ENCODE data around the gene PCOLCE2.

Gene PCOLCE2

GRCh38 chr3:142784228-142784627 is 104.7 kb downstream of the PCOLCE2 start:
- TF ChIP-seq TCF12 (IDR thresholded peaks at IDR 0.05; ENCODE audit: low read depth) (no peak), TEAD4 (IDR thresholded peaks at IDR 0.05) (no peak), CEBPB (IDR thresholded peaks at IDR 0.05) (no peak), ZBTB7A (IDR thresholded peaks at IDR 0.05; ENCODE audit: low read depth) (no peak), USF1 (IDR thresholded peaks at IDR 0.05) (no peak), EGR1 (IDR thresholded peaks at IDR 0.05) (no peak), NFIC (IDR thresholded peaks at IDR 0.05) (no peak), REST (IDR thresholded peaks at IDR 0.05; ENCODE audit: low read depth) (no peak), FOXM1 (IDR thresholded peaks at IDR 0.05; ENCODE audit: borderline replicate concordance, low read depth) (no peak), YY1 (IDR thresholded peaks at IDR 0.05; ENCODE audit: low read depth) (no peak), MAX (IDR thresholded peaks at IDR 0.05) (no peak), CREB1 (IDR thresholded peaks at IDR 0.05; ENCODE audit: low read depth) (no peak), EP300 (IDR thresholded peaks at IDR 0.05; ENCODE audit: borderline replicate concordance) (no peak), RAD21 (IDR thresholded peaks at IDR 0.05; ENCODE audit: low read depth) (no peak), TAF1 (IDR thresholded peaks at IDR 0.05; ENCODE audit: low read depth) (no peak)

- TF ChIP-seq TEAD4 (IDR thresholded peaks at IDR 0.05) (no peak), NFIC (IDR thresholded peaks at IDR 0.05) (no peak), TAF1 (IDR thresholded peaks at IDR 0.05; ENCODE audit: low read depth) (no peak), TCF12 (IDR thresholded peaks at IDR 0.05; ENCODE audit: low read depth) (no peak), FOXM1 (IDR thresholded peaks at IDR 0.05; ENCODE audit: borderline replicate concordance, low read depth) (no peak), RAD21 (IDR thresholded peaks at IDR 0.05; ENCODE audit: low read depth) (no peak), EP300 (IDR thresholded peaks at IDR 0.05; ENCODE audit: borderline replicate concordance) (no peak), EGR1 (IDR thresholded peaks at IDR 0.05) (no peak), MAX (IDR thresholded peaks at IDR 0.05) (no peak), YY1 (IDR thresholded peaks at IDR 0.05; ENCODE audit: low read depth) (no peak)
Observed at GRCh38 chr3:142782616-142783015, 106.3 kb downstream of the PCOLCE2 start.

- TF ChIP-seq CEBPB (IDR thresholded peaks at IDR 0.05) = no peak
- no peak for TF ChIP-seq FOXM1 (IDR thresholded peaks at IDR 0.05; ENCODE audit: borderline replicate concordance, low read depth)
- TF ChIP-seq TEAD4 (IDR thresholded peaks at IDR 0.05) = no peak
- no peak for TF ChIP-seq USF1 (IDR thresholded peaks at IDR 0.05)
- TF ChIP-seq MAX (IDR thresholded peaks at IDR 0.05) = no peak
- no peak for TF ChIP-seq ZBTB7A (IDR thresholded peaks at IDR 0.05; ENCODE audit: low read depth)
- no peak for TF ChIP-seq EP300 (IDR thresholded peaks at IDR 0.05; ENCODE audit: borderline replicate concordance)
- TF ChIP-seq TCF12 (IDR thresholded peaks at IDR 0.05; ENCODE audit: low read depth) = no peak
- TF ChIP-seq RAD21 (IDR thresholded peaks at IDR 0.05; ENCODE audit: low read depth) = no peak
- TF ChIP-seq CREB1 (IDR thresholded peaks at IDR 0.05; ENCODE audit: low read depth) = no peak
- no peak for TF ChIP-seq YY1 (IDR thresholded peaks at IDR 0.05; ENCODE audit: low read depth)
- no peak for TF ChIP-seq REST (IDR thresholded peaks at IDR 0.05; ENCODE audit: low read depth)
- no peak for TF ChIP-seq TAF1 (IDR thresholded peaks at IDR 0.05; ENCODE audit: low read depth)
- no peak for TF ChIP-seq NFIC (IDR thresholded peaks at IDR 0.05)
- TF ChIP-seq EGR1 (IDR thresholded peaks at IDR 0.05) = no peak
Observed at GRCh38 chr3:142779591-142779990, 109.3 kb downstream of the PCOLCE2 start.

- TF ChIP-seq CEBPB (IDR thresholded peaks at IDR 0.05) (no peak), EP300 (IDR thresholded peaks at IDR 0.05; ENCODE audit: borderline replicate concordance) (no peak), EGR1 (IDR thresholded peaks at IDR 0.05) (no peak), RAD21 (IDR thresholded peaks at IDR 0.05; ENCODE audit: low read depth) (no peak), FOXM1 (IDR thresholded peaks at IDR 0.05; ENCODE audit: borderline replicate concordance, low read depth) (no peak), TAF1 (IDR thresholded peaks at IDR 0.05; ENCODE audit: low read depth) (no peak), MAX (IDR thresholded peaks at IDR 0.05) (no peak), REST (IDR thresholded peaks at IDR 0.05; ENCODE audit: low read depth) (no peak), ZBTB7A (IDR thresholded peaks at IDR 0.05; ENCODE audit: low read depth) (no peak), CREB1 (IDR thresholded peaks at IDR 0.05; ENCODE audit: low read depth) (no peak), YY1 (IDR thresholded peaks at IDR 0.05; ENCODE audit: low read depth) (no peak), TEAD4 (IDR thresholded peaks at IDR 0.05) (no peak)
Observed at GRCh38 chr3:142778541-142778940, 110.3 kb downstream of the PCOLCE2 start.
